ENCODE results near the gene SNCG. TPM values are rescaled to one million over a fixed set of nuclear protein-coding genes. Genes with fewer than 3 reads are reported as not detected.

The SNCG gene
- total and polyA plus RNA-seq, 2 donors (not counting 1 experiment from before 2014, with no cell fraction given) = not detected

DNA sequence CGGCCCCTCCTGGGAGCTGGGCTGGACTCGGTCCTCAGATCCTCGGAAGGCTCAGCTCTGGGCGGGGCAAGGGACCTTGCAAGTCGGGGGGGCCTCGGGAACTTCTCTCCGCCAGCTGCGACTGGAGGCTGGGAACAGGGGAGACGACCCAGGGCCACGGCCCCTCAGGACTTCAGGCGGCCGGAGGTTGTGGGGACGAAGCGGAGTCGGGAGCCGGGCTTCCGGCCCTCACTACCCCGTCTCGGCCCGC lies 12.5 kb downstream of the SNCG start:
- ChIA-PET POLR2A (interaction anchor here (0.9 to 1.4 kb wide), 2 partner anchors 124 to 571 kb away, joined by 4 to 10 read pairs; partner anchors contain the start of genes GLUD1 and SHLD2), CTCF (interaction anchor here (0.6 to 3.9 kb wide), 3 partner anchors 31 to 259 kb away, joined by 3 to 19 read pairs (median 4); no protein-coding TSS in a partner anchor)
- Histone ChIP-seq H3K9ac (ENCODE audit: low read length) (peak overlapping the region; percentile 80), H3K9me3 (ENCODE audit: control extremely low read depth in 1 of 3, control insufficient read depth in 2 of 3, insufficient read depth in 1 of 3, low read length in 2 of 3) (peaks cover 0 to 20% (median 0%) of the 10 kb centered on the region in 3 donors), H3K4me3 (ENCODE audit: control extremely low read depth in 1 of 5, extremely low read depth in 1 of 5, insufficient read depth in 1 of 5, low read depth in 2 of 5, low read length in 4 of 5) (peak overlapping the region in 4 of 5 experiments; percentile 70 to 83 (median 76)), H2AFZ (ENCODE audit: insufficient read depth, low read depth, low read length, poor library complexity, severe bottlenecking) (peak overlapping the region; percentile 87), H3K27ac (ENCODE audit: low read length in 2 of 2) (peak overlapping the region; percentile 80 to 86), H3K27me3 (replicated peaks in 1 of 4; ENCODE audit: control extremely low read depth in 1 of 4, control insufficient read depth in 3 of 4, insufficient read depth in 4 of 4, low read length in 3 of 4) (peaks cover 0 to 33% (median 15%) of the 10 kb centered on the region in 4 experiments), H3K4me2 (replicated peaks; ENCODE audit: low read depth, low read length, poor library complexity, severe bottlenecking) (peak overlapping the region; percentile 99), H3K36me3 (replicated peaks in 1 of 2; ENCODE audit: control extremely low read depth in 1 of 2, control insufficient read depth in 1 of 2, extremely low read depth in 1 of 2, insufficient read depth in 2 of 2, low read length in 1 of 2) (no peaks in the 10 kb centered on the region), H3K4me1 (ENCODE audit: control insufficient read depth in 2 of 2, insufficient read depth in 2 of 2, low read length in 2 of 2) (peaks cover 29 to 45% of the 10 kb centered on the region in 2 donors), H3K79me2 (ENCODE audit: control insufficient read depth, insufficient read depth, low read length) (no peaks in the 10 kb centered on the region), H4K20me1 (ENCODE audit: control insufficient read depth, insufficient read depth, low read length, poor library complexity, severe bottlenecking) (no peaks in the 10 kb centered on the region)
- H3K9me3 Mint-ChIP-seq (ENCODE audit: insufficient read depth) = no peaks in the 10 kb centered on the region
- intact Hi-C loops (cut with micrococcal nuclease) = loop anchor here (1.0 to 2.0 kb wide), 3 partner anchors 32 to 214 kb away; partner anchors contain the start of genes BMPR1A and SHLD2
- peaks cover 7% of the 10 kb centered on the region for H3K27me3 Mint-ChIP-seq
- peak overlapping the region; percentile 86 for H3K27ac Mint-ChIP-seq
- TF ChIP-seq EZH2 (IDR thresholded peaks at IDR 0.05; ENCODE audit: borderline replicate concordance, insufficient read depth, low read depth, low read length, poor library complexity, severe bottlenecking) = no peak
- TF ChIP-seq, protein P1, sequence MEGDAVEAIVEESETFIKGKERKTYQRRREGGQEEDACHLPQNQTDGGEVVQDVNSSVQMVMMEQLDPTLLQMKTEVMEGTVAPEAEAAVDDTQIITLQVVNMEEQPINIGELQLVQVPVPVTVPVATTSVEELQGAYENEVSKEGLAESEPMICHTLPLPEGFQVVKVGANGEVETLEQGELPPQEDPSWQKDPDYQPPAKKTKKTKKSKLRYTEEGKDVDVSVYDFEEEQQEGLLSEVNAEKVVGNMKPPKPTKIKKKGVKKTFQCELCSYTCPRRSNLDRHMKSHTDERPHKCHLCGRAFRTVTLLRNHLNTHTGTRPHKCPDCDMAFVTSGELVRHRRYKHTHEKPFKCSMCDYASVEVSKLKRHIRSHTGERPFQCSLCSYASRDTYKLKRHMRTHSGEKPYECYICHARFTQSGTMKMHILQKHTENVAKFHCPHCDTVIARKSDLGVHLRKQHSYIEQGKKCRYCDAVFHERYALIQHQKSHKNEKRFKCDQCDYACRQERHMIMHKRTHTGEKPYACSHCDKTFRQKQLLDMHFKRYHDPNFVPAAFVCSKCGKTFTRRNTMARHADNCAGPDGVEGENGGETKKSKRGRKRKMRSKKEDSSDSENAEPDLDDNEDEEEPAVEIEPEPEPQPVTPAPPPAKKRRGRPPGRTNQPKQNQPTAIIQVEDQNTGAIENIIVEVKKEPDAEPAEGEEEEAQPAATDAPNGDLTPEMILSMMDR (IDR thresholded peaks at IDR 0.05) = no peak
- under 1% methylated on average over 19 of the region's 20 CpGs for WGBS (ENCODE audit: insufficient coverage)
- H3K4me1 Mint-ChIP-seq = peaks cover 33% of the 10 kb centered on the region
- peak overlapping the region; percentile 91 for H3K4me3 Mint-ChIP-seq
- DNase-seq (no peak), ATAC-seq (ENCODE audit: low read depth) (no peak)

DNA sequence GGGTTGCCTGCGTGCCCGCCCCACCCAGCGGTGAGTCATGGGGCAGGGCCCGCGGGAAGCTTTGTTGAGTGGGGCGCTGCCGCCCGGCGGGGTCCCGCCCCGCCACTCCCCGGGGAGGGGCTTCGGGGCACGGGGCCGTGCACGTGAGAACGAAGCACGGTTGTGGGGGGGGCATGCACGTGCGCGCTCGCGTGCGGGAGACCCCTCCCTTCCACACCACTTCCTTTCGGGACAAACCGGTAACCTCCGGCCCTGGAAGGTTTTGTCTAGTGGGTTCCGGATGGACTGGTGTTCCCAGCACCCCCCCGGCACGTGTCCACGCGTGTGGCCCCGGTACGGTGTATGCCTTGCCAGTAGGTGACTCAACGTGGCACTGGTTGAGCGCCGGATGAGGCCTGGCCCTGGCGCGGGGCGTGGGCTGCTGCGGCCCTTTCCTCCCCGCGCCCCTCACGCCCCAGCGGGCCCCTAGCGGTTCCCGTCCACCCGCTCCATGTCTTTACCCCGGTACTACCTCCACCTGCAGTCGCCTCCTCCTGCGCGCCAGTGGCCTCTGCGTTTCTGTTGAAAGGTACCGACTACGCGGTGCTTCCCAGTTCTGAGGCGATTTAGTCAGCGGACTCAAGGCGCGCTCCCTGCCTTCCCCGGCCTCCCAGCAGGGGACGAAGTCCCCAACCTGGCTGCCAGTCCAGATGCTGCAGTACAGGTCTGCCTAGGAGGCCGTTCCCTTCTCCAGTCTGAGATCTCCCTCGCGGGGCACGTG lies 13.0 kb downstream of the SNCG start:
- H3K4me3 ChIP-seq (ENCODE audit: control extremely low read depth in 1 of 5, extremely low read depth in 1 of 5, insufficient read depth in 1 of 5, low read depth in 2 of 5, low read length in 4 of 5) = peak overlapping the region in 4 of 5 experiments; percentile 70 to 83 (median 76)

More for the DNA sequence above, 13.0 kb downstream of the SNCG start:
- DNase-seq = peak; percentile 93
- WGBS (ENCODE audit: insufficient coverage) = 4% methylated on average over 54 of the region's 66 CpGs
- Histone ChIP-seq H3K27me3 (replicated peaks in 1 of 4; ENCODE audit: control extremely low read depth in 1 of 4, control insufficient read depth in 3 of 4, insufficient read depth in 4 of 4, low read length in 3 of 4) (peaks cover 0 to 33% (median 15%) of the 10 kb centered on the region in 4 experiments), H4K20me1 (ENCODE audit: control insufficient read depth, insufficient read depth, low read length, poor library complexity, severe bottlenecking) (no peaks in the 10 kb centered on the region), H3K27ac (ENCODE audit: low read length in 2 of 2) (peak overlapping the region; percentile 80 to 86), H2AFZ (ENCODE audit: insufficient read depth, low read depth, low read length, poor library complexity, severe bottlenecking) (peak overlapping the region; percentile 87), H3K9me3 (ENCODE audit: control extremely low read depth in 1 of 3, control insufficient read depth in 2 of 3, insufficient read depth in 1 of 3, low read length in 2 of 3) (peaks cover 0 to 20% (median 0%) of the 10 kb centered on the region in 3 donors), H3K4me2 (replicated peaks; ENCODE audit: low read depth, low read length, poor library complexity, severe bottlenecking) (peak overlapping the region; percentile 99), H3K79me2 (ENCODE audit: control insufficient read depth, insufficient read depth, low read length) (no peaks in the 10 kb centered on the region), H3K36me3 (replicated peaks in 1 of 2; ENCODE audit: control extremely low read depth in 1 of 2, control insufficient read depth in 1 of 2, extremely low read depth in 1 of 2, insufficient read depth in 2 of 2, low read length in 1 of 2) (no peaks in the 10 kb centered on the region), H3K9ac (ENCODE audit: low read length) (peak overlapping the region; percentile 80), H3K4me1 (ENCODE audit: control insufficient read depth in 2 of 2, insufficient read depth in 2 of 2, low read length in 2 of 2) (peaks cover 29 to 40% of the 10 kb centered on the region in 2 donors)
- Mint-ChIP-seq H3K4me1 (peaks cover 28% of the 10 kb centered on the region), H3K27me3 (peaks cover 7% of the 10 kb centered on the region), H3K27ac (peak overlapping the region; percentile 87), H3K9me3 (ENCODE audit: insufficient read depth) (no peaks in the 10 kb centered on the region), H3K4me3 (peak overlapping the region; percentile 91)
- intact Hi-C loops (cut with micrococcal nuclease) = loop anchor here (1.0 to 2.0 kb wide), 3 partner anchors 32 to 215 kb away; partner anchors contain the start of genes BMPR1A and SHLD2
- ATAC-seq (ENCODE audit: low read depth) = peak; percentile 90
- TF ChIP-seq EZH2 (IDR thresholded peaks at IDR 0.05; ENCODE audit: borderline replicate concordance, insufficient read depth, low read depth, low read length, poor library complexity, severe bottlenecking) = no peak
- TF ChIP-seq, protein P1 (IDR thresholded peaks at IDR 0.05) = peak; percentile 33
- ChIA-PET CTCF (interaction anchor here (0.7 to 3.9 kb wide), 2 partner anchors 32 to 259 kb away, joined by 4 to 19 read pairs; no protein-coding TSS in a partner anchor), POLR2A (interaction anchor here (0.9 to 1.4 kb wide), 2 partner anchors 124 to 572 kb away, joined by 4 to 10 read pairs; partner anchors contain the start of genes GLUD1 and SHLD2)

All from B cell (primary cell).